ENCODE measurements around the gene RIT2.

The RIT2 gene

DNA sequence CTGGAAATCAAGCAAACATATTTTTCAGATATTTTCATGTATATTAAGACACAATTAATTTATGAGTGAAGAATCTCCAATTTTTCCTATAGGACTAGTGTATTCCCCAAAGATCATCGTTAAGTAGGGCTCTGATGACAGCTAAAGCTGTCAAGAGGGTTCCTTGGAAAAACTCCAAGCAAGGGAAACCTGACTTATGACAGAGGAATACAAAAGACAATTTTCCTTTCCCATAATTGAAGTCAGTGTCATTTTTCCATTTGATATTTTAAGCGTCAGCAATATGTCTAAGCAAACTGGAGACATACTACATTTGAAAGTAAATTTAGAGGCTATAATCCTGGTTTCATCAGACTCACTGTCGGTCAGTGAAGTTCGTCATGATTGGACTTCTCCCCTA, 36.1 kb downstream of the RIT2 start:
- no peak for DNase-seq

DNA sequence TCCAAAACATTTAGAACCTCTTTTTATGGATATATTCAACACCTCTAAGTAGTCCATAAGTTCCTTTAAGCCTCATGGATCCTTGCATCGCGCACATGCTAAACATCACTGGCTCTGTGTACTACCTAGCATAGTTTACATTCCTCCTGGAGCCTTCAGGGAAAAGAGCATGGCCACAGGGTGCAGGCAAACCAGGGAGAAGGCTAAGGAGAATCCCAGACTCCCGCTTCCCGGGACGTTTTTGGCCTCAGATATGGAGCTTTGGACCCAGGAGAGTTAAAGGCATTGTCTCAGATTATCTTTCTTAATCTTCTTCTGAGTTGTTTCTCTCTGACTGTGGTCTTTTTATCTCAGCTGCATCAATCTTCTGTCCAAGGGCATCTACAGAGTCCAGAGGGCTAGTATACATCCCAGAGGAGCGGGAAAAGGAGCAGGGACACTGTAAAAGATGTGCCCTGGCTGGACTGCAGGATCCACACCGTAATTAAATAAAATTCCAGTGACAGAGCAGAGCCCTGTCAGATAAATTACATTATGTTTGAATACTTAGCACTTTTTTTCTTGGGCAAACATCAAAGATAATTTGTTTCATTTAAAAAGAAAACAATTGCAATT, 36.9 kb downstream of the RIT2 start:
- no peak for DNase-seq

GRCh38 chr18:43077510-43078308, 37.8 kb downstream of the RIT2 start:
- DNase-seq = no peak

DNA sequence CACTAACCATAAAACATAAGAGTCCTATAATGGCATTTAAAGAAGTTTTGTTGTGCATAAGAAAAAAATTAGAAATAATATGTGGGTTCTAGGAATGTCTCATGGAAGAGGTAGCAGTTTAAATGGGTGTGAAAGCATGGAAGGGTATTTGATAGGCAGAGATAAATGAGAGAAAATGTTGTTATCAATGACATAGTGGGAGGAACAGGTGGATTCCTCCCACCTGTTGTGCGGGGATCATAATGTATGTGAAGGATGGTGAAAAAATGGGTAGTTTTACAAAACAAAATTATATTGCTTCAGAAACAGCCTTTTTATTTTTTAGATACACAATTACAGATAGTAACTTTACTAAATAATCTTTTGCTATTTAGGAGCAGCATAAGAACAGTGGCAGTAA, 41.7 kb downstream of the RIT2 start:
- no peak for DNase-seq

GRCh38 chr18:43068781-43069180, 46.7 kb downstream of the RIT2 start:
- DNase-seq = no peak

- no peak for DNase-seq
Observed at GRCh38 chr18:43067570-43067969, 47.9 kb downstream of the RIT2 start.

- no peak for DNase-seq
Observed at GRCh38 chr18:43061816-43062215, 53.7 kb downstream of the RIT2 start.

- no peak for DNase-seq
Observed at GRCh38 chr18:43061318-43061717, 54.2 kb downstream of the RIT2 start.

DNA sequence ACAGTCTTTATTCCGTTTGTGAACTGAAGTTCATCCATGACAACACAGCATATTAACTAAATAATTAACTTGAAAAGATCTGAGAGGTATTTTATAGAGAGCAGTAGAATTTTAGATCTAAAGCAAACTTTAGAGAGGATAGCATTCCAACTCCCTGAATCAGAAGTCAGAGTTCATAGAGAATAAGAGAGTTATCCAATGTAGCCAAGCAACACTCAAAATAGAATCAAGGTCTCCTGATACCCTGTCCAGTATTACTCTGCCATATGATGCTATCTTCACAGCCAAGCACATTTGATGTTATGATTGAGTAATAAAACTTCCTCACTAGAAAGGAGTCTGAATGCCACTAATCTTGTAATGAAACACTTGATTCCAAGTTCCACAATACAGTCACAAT, 55.5 kb downstream of the RIT2 start:
- no peak for DNase-seq

DNA sequence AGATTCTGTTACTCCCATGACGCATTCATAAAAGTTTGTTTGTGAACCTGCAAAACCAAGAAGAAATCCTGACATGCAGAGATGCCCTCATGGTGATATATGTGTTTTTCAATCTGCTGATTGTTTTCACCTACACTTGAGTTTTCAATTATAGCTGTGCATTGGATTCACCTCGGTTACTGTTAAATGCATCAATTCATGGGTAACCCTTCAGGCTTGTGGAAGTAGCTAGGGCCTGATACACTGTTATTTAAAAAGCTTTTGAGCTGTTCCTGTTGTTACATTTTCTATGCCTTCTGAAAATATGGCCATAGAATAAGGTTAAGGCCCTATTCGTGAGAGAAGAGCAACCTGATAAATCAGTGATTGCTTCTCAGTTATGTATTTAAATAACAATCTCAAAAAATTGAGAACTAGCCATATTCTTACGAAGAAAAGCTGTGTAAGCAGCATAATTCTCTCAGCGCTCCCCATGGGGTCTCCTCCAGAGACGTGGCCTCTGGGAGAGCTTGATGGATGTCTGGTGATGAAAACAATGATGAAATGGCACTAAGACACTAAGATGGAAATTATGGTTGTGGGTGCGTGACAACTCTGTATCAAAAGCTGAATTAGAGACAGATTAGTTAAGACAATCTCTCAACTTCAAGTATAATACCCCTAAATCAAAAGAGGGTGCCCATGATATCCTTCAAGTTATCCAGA, 60.5 kb downstream of the RIT2 start:
- DNase-seq = no peak

DNA sequence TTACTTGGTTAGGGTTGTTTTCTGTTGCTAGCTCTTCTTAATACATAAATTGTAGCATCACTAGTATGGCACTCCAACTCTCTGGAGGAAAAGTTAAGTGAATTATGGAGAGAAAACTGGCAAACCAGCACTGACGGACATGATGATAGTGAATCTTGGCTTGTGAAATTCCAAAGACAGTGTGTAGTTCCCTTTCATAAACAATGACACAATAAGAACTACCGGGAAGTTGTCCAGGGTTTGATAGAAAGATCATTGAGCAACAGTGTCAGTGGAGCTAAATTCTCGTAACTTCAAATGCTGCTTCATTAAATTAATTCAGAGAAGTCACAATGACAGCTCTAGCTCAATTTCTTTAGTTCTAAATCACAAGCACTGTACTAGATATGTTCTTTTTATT, 66.5 kb downstream of the RIT2 start:
- DNase-seq = no peak

GRCh38 chr18:43046322-43046721, 69.2 kb downstream of the RIT2 start:
- no peak for DNase-seq

- no peak for DNase-seq
Observed at GRCh38 chr18:43043626-43044025, 71.9 kb downstream of the RIT2 start.

GRCh38 chr18:43040281-43040680, 75.2 kb downstream of the RIT2 start:
- DNase-seq = no peak

GRCh38 chr18:43034683-43035500, 80.6 kb downstream of the RIT2 start:
- no peak for DNase-seq

- no peak for DNase-seq
Observed at GRCh38 chr18:43031169-43031568, 84.3 kb downstream of the RIT2 start.

- DNase-seq = no peak
Observed at GRCh38 chr18:43029414-43029813, 86.1 kb downstream of the RIT2 start.

- no peak for DNase-seq
Observed at GRCh38 chr18:43022874-43023273, 92.6 kb downstream of the RIT2 start.

- no peak for DNase-seq
Observed at GRCh38 chr18:43017622-43018021, 97.9 kb downstream of the RIT2 start.

GRCh38 chr18:43013486-43013885, 102.0 kb downstream of the RIT2 start:
- DNase-seq = no peak

DNA sequence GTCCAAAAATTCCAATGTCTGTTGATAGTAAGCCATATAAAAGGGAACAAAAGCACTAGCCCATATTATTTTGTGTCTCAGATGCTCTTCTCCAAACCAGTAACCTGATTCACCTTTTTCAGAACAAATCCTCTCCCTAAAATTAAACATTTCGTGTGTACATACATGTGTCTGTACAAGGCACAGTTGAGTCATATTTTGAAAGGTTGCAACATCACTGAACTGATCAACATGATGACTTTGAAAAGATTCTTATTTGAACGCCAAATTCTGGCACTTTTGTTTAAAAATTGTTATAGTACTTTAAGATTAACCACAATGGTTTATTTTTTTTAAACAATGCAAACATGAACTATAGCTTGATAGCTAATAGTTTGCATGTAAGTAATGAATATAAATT, 102.5 kb downstream of the RIT2 start:
- no peak for DNase-seq

DNA sequence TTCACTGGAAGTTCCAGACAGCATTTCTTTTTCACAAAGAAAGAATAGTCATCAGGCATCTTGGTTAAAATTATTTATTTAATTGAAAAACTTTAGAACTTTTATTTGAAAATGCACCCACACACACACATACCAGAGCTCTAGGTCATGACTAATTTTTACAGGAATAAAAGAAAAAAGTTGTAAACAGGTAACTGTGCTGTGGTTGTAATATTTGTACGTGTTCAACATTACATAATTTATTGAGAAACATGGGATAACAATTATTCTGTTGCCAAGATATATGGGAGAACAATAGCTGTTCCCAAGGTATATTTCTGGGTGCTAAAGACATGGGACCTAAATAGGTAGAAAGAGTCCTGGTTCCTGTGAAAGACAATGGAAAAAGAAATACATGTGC, 104.9 kb downstream of the RIT2 start:
- DNase-seq = no peak

DNA sequence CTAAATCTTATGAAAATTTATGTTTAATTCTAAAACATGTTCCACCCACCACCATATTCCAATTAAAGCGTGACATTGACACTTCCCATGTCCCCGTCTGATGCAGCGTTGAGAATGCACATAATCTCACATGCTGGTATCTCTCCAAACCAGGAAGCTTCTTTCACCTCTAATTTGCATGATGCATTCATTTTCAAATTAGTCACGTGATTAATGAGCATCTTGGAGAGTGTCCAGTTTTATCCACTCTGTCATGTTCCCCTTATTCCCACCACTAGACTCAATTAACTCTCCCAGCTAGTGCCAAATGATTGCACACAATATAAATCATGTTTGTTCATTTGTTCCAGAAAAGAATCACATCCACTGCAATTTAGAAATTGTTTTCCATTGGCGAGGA, 105.8 kb downstream of the RIT2 start:
- no peak for DNase-seq
